PC-9 (cell line): ENCODE data around the gene KIAA2012. TPM values are rescaled to one million over a fixed set of nuclear protein-coding genes. Genes with fewer than 3 reads are reported as not detected.

Experiments
- BruUV-seq: library from RNA; stranded (reverse); fragments of 400-500 nt; replicated peaks from 2 replicates; lab custom pipeline; 2021; lab: Mats Ljungman, UMichigan
- CTCF ChIA-PET: fragments of 300-600 bp; sonication (Branson Sonifier 250); formaldehyde crosslinking; loops from one replicate; lab custom pipeline; 2022; ENCODE audit warnings: antibody characterized with exemption; lab: Charles Lee
- POLR2A ChIA-PET: fragments of 300-600 bp; sonication (Branson Sonifier 250); formaldehyde crosslinking; loops from one replicate; lab custom pipeline; 2022; ENCODE audit warnings: antibody characterized with exemption; ENCODE audit not compliant: unreplicated experiment; lab: Charles Lee
- DNase-seq, 2 experiments: peaks; one replicate each; pipeline versions ENCODE4 v3.0.0 to v3.0.0-alpha.2; 2015 to 2022; ENCODE audit warnings: mixed read lengths in 1 of 2
- H2AFZ ChIP-seq: fragments of 200-600 bp; sonication (generic); 2 replicates; pipeline ENCODE4 v1.8.1; 2017; ENCODE audit warnings: antibody characterized with exemption
- H3F3A ChIP-seq: fragments of 200-600 bp; sonication (generic); 2 replicates; pipeline ENCODE4 v1.8.1; 2017; ENCODE audit warnings: antibody characterized with exemption, mild to moderate bottlenecking, low read depth; ENCODE audit not compliant: insufficient read depth
- H3K27ac ChIP-seq: fragments of 200-600 bp; sonication (generic); 2 replicates; pipeline ENCODE4 v1.6.1; 2016; ENCODE audit warnings: mixed run types
- H3K27me3 ChIP-seq: fragments of 200-600 bp; sonication (generic); 2 replicates; pipeline ENCODE4 v1.6.1; 2016; ENCODE audit warnings: low read depth, mixed run types; ENCODE audit not compliant: insufficient read depth
- H3K36me3 ChIP-seq: fragments of 200-600 bp; sonication (generic); 2 replicates; pipeline ENCODE4 v1.6.1; 2016; ENCODE audit warnings: low read depth, mixed run types
- H3K4me1 ChIP-seq: fragments of 200-600 bp; sonication (generic); replicated peaks from 2 replicates; pipeline ENCODE4 v1.6.1; 2016; ENCODE audit warnings: mixed run types; ENCODE audit not compliant: insufficient read depth
- H3K4me2 ChIP-seq: fragments of 200-600 bp; sonication (generic); 2 replicates; pipeline ENCODE4 v1.6.1; 2017; ENCODE audit warnings: mixed run types
- H3K4me3 ChIP-seq: fragments of 200-600 bp; sonication (generic); 2 replicates; pipeline ENCODE4 v1.6.1; 2016; ENCODE audit warnings: mixed run types
- H3K79me2 ChIP-seq: fragments of 200-600 bp; sonication (generic); 2 replicates; pipeline ENCODE4 v1.6.1; 2017; ENCODE audit warnings: low read depth, mixed run types
- H3K9me2 ChIP-seq: fragments of 200-600 bp; sonication (generic); 2 replicates; pipeline ENCODE4 v1.8.1; 2017; ENCODE audit warnings: mild to moderate bottlenecking; ENCODE audit not compliant: insufficient read depth
- H3K9me3 ChIP-seq: fragments of 200-600 bp; sonication (generic); 2 replicates; pipeline ENCODE4 v1.8.1; 2016; ENCODE audit warnings: low read depth; ENCODE audit not compliant: insufficient read depth
- H4K20me1 ChIP-seq: fragments of 200-600 bp; sonication (generic); 2 replicates; pipeline ENCODE4 v1.8.1; 2017; ENCODE audit not compliant: insufficient read depth
- CTCF ChIP-seq: fragments of 200-600 bp; sonication (generic); conservative IDR thresholded peaks from 2 replicates; pipeline ENCODE4 v1.6.1; 2017; ENCODE audit warnings: mixed run types, antibody characterized with exemption, mild to moderate bottlenecking, moderate library complexity
- EZH2 ChIP-seq: fragments of 200-600 bp; sonication (generic); IDR thresholded peaks from 2 replicates; pipeline ENCODE4 v1.8.0; 2017; ENCODE audit warnings: antibody characterized with exemption, low read depth
- intact Hi-C: fragments of 100-400 bp; cut with micrococcal nuclease; formaldehyde crosslinking; loops from one replicate; pipeline ENCODE4 v1.10.0; 2022; ENCODE audit not compliant: unreplicated experiment
- total RNA-seq: library from RNA; stranded (reverse); gene quantifications from 2 replicates; pipeline ENCODE4 v1.2.3, GENCODE V29; 2021

Gene KIAA2012
- total RNA-seq, 1 experiment from 2014 or later: not detected

- no peak for DNase-seq
- ChIA-PET CTCF (interaction anchor here (0.6 kb wide), 1 partner anchor 12 kb away, joined by 3 read pairs; no protein-coding TSS in a partner anchor), POLR2A (interaction anchor here (0.6 kb wide), 1 partner anchor 1221 kb away, joined by 3 read pairs; no protein-coding TSS in a partner anchor)
- H3K4me1 ChIP-seq: no peaks in the 10 kb centered on the region
- H3K27ac ChIP-seq: no peak overlapping the region
- no peaks in the 10 kb centered on the region for H4K20me1 ChIP-seq
- H3K4me2 ChIP-seq: no peak overlapping the region
- H3K27me3 ChIP-seq: no peaks in the 10 kb centered on the region
- intact Hi-C loops: no loop called here
- H3K9me3 ChIP-seq: no peaks in the 10 kb centered on the region
- H2AFZ ChIP-seq: no peak overlapping the region
- no TSS peak for BruUV-seq
- H3F3A ChIP-seq: no peaks in the 10 kb centered on the region
- no peak overlapping the region for H3K4me3 ChIP-seq
- H3K9me2 ChIP-seq: no peaks in the 10 kb centered on the region
- TF ChIP-seq CTCF (no peak), EZH2 (no peak)
- no peaks in the 10 kb centered on the region for H3K79me2 ChIP-seq
- no peaks in the 10 kb centered on the region for H3K36me3 ChIP-seq
Measured at GRCh38 chr2:202049092-202049728, 23.8 kb upstream of the KIAA2012 start.

GRCh38 chr2:202049840-202050239 is 23.2 kb upstream of the KIAA2012 start:
- Histone ChIP-seq H2AFZ (no peak overlapping the region), H3F3A (no peaks in the 10 kb centered on the region), H3K4me3 (no peak overlapping the region), H3K4me1 (no peaks in the 10 kb centered on the region), H3K27me3 (no peaks in the 10 kb centered on the region), H4K20me1 (no peaks in the 10 kb centered on the region), H3K9me2 (no peaks in the 10 kb centered on the region), H3K9me3 (no peaks in the 10 kb centered on the region), H3K79me2 (no peaks in the 10 kb centered on the region), H3K27ac (no peak overlapping the region), H3K4me2 (no peak overlapping the region), H3K36me3 (no peaks in the 10 kb centered on the region)
- ChIA-PET POLR2A (no interaction called here), CTCF (no interaction called here)
- DNase-seq: no peak
- no TSS peak for BruUV-seq
- intact Hi-C loops: no loop called here
- TF ChIP-seq CTCF: no peak
- TF ChIP-seq EZH2: no peak

GRCh38 chr2:202050652-202051051 is 22.4 kb upstream of the KIAA2012 start:
- ChIA-PET POLR2A (no interaction called here), CTCF (no interaction called here)
- H2AFZ ChIP-seq: no peak overlapping the region
- H3K36me3 ChIP-seq: no peaks in the 10 kb centered on the region
- H4K20me1 ChIP-seq: no peaks in the 10 kb centered on the region
- no peak overlapping the region for H3K27ac ChIP-seq
- TF ChIP-seq EZH2 (no peak), CTCF (no peak)
- no peaks in the 10 kb centered on the region for H3K4me1 ChIP-seq
- intact Hi-C loops: no loop called here
- no peak overlapping the region for H3K4me3 ChIP-seq
- H3K27me3 ChIP-seq: no peaks in the 10 kb centered on the region
- H3K9me3 ChIP-seq: no peaks in the 10 kb centered on the region
- BruUV-seq: no TSS peak
- no peak overlapping the region for H3K4me2 ChIP-seq
- DNase-seq: no peak
- H3K79me2 ChIP-seq: no peaks in the 10 kb centered on the region
- no peaks in the 10 kb centered on the region for H3F3A ChIP-seq
- no peaks in the 10 kb centered on the region for H3K9me2 ChIP-seq
